GM12892 (cell line): ENCODE results near the gene GDF11.
A peak's percentile ranks its signal among the peaks of the same experiment; 100 is the strongest.

Experiments
- DNase-seq: peaks from one replicate; pipeline ENCODE4 v3.0.0; 2011; ENCODE audit not compliant: insufficient read length
- FAIRE-seq: peaks from 2 replicates; lab custom pipeline; 2011; peaks lifted over from hg19 to GRCh38; lab: Jason Lieb, UNC
- POLR2A ChIP-seq: IDR thresholded peaks from 2 replicates; pipeline ENCODE4 v1.6.1; 2011; ENCODE audit warnings: low read depth, low read length, control low read depth
- POLR2AphosphoS5 ChIP-seq: IDR thresholded peaks from 2 replicates; pipeline ENCODE4 v1.6.1; 2011; ENCODE audit warnings: low read depth, low read length, control low read depth
- TAF1 ChIP-seq: IDR thresholded peaks from 2 replicates; pipeline ENCODE4 v1.6.1; 2011; ENCODE audit warnings: low read depth, mild to moderate bottlenecking, control low read depth, low read length, borderline replicate concordance

GDF11 gene

DNA sequence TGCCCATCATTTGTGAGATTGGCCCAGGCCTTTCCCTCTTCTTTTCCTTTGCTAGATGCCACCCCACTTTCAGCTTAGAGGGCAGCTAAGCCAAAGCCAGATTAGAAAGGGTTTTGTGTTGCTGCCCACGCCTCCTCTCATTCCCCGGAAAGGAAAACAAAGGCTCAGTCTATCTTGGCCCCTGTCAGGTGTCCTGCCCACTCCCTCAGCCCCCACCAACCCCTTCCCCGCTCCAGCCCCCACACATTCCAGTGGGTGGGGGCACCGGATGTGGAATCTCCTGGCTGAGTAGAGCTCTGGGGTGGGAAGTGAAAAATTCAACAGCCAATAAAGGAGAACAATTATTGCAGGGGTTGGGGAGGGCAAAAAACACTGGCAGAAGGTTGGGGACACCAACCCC is 24.9 kb upstream of the GDF11 start:
- TF ChIP-seq POLR2AphosphoS5 (no peak), TAF1 (no peak), POLR2A (no peak)
- DNase-seq (no peak), FAIRE-seq (no peak)

- no peak for TF ChIP-seq POLR2AphosphoS5
- TF ChIP-seq TAF1 = no peak
- no peak for TF ChIP-seq POLR2A
- DNase-seq (no peak), FAIRE-seq (no peak)
Measured at GRCh38 chr12:55718624-55719275, 24.2 kb upstream of the GDF11 start.

- FAIRE-seq (no peak), DNase-seq (no peak)
- TF ChIP-seq TAF1 (no peak), POLR2A (no peak), POLR2AphosphoS5 (no peak)
Measured at GRCh38 chr12:55719371-55719770, 23.6 kb upstream of the GDF11 start.

DNA sequence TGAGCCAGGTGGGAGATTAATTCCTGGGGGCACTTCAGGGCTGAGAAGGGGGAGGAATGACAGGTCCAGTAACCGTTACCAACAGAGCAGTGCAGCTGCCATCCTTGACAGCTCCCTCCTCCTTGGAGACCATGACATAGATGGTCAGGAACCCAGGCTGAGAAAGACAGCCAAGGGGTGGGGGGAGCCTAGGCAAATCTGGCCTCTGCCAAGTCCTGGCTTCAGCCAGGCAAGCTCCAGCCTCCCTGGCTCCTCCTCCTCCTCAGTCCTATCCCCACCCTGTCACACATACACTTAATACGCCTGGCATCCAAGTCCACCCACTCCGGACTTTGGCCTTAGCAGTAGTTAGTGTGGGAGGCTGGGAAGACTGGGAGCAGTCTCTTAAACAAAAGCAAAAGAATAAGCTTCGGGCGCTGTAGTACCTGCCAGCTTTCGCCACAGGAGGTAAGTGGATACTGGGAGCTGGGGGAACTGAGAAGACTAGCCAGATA is 22.8 kb upstream of the GDF11 start, which contains the start of gene RDH5:
RDH5 (plus strand) TSS at position 323 of the 494 bp plus-strand sequence. CDS start 792 bp downstream, outside the sequence.
- DNase-seq (no peak), FAIRE-seq (no peak)
- TF ChIP-seq POLR2AphosphoS5 = no peak
- no peak for TF ChIP-seq POLR2A
- no peak for TF ChIP-seq TAF1

DNA sequence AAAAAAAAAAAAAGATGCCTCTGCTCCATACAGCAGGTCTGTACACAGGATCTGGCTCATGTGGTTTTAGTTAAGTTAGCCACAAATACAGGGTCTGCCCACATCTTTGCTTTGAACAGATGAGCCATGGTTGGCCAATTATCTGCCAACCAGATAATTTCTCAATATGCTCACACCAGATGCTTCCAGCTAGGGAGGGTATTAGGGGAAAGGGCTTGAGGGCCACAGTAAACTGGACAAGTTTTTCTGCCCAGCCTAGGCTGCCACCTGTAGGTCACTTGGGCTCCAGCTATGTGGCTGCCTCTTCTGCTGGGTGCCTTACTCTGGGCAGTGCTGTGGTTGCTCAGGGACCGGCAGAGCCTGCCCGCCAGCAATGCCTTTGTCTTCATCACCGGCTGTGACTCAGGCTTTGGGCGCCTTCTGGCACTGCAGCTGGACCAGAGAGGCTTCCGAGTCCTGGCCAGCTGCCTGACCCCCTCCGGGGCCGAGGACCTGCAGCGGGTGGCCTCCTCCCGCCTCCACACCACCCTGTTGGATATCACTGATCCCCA is 22.0 kb upstream of the GDF11 start:
- TF ChIP-seq POLR2AphosphoS5 (no peak), POLR2A (no peak), TAF1 (no peak)

GRCh38 chr12:55721601-55722213 is 21.2 kb upstream of the GDF11 start:
- FAIRE-seq = no peak
- TF ChIP-seq POLR2A = no peak
- TF ChIP-seq POLR2AphosphoS5 = no peak
- no peak for TF ChIP-seq TAF1
- DNase-seq = no peak

More for the DNA sequence above, 22.0 kb upstream of the GDF11 start:
- FAIRE-seq (no peak), DNase-seq (no peak)

DNA sequence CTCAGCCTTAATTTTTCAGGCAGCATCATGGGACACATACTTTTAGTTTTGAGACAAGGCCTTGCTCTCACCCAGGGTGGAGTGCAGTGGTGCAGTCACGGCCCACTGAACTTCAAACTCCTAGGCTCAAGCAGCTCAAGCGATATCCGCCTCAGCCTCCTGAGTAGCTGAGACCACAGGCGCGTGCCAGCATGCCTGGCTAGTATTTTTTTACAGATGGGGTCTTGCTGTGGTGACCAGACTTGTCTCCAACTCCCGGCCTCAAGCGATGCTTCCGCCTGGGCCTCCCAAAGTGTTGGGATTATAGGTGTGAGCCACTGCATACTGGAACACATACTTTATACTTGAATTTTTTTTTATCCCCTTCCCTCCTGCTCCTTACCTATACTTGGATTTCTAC is 20.0 kb upstream of the GDF11 start:
- FAIRE-seq (no peak), DNase-seq (no peak)
- TF ChIP-seq POLR2A (no peak), POLR2AphosphoS5 (no peak), TAF1 (no peak)

GRCh38 chr12:55723516-55724225 is 19.3 kb upstream of the GDF11 start:
- no peak for DNase-seq
- no peak for FAIRE-seq
- TF ChIP-seq POLR2A = peak; percentile 31; the same call in 1 of the 2 replicates
- TF ChIP-seq POLR2AphosphoS5 = no peak
- TF ChIP-seq TAF1 = no peak

GRCh38 chr12:55724226-55724939 is 18.5 kb upstream of the GDF11 start:
- no peak for FAIRE-seq
- no peak for DNase-seq
- TF ChIP-seq POLR2AphosphoS5 = peak; percentile 68
- TF ChIP-seq TAF1 = no peak
- TF ChIP-seq POLR2A = peak; percentile 31; the same call in 1 of the 2 replicates

- DNase-seq = no peak
- no peak for FAIRE-seq
- TF ChIP-seq POLR2A = no peak
- no peak for TF ChIP-seq POLR2AphosphoS5
- no peak for TF ChIP-seq TAF1
Measured at GRCh38 chr12:55724940-55725309, 18.0 kb upstream of the GDF11 start.

- no peak for TF ChIP-seq POLR2A
- DNase-seq = no peak
- no peak for FAIRE-seq
Measured at GRCh38 chr12:55725556-55725955, 17.4 kb upstream of the GDF11 start.
